ENCODE results near the gene CCL19.

The CCL19 gene

GRCh38 chr9:34709196-34709978, 18.3 kb upstream of the CCL19 start:
- TF ChIP-seq, protein P1, sequence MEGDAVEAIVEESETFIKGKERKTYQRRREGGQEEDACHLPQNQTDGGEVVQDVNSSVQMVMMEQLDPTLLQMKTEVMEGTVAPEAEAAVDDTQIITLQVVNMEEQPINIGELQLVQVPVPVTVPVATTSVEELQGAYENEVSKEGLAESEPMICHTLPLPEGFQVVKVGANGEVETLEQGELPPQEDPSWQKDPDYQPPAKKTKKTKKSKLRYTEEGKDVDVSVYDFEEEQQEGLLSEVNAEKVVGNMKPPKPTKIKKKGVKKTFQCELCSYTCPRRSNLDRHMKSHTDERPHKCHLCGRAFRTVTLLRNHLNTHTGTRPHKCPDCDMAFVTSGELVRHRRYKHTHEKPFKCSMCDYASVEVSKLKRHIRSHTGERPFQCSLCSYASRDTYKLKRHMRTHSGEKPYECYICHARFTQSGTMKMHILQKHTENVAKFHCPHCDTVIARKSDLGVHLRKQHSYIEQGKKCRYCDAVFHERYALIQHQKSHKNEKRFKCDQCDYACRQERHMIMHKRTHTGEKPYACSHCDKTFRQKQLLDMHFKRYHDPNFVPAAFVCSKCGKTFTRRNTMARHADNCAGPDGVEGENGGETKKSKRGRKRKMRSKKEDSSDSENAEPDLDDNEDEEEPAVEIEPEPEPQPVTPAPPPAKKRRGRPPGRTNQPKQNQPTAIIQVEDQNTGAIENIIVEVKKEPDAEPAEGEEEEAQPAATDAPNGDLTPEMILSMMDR (conservative IDR thresholded peaks at IDR 0.05; ENCODE audit: low read length) = no peak
- no peak for DNase-seq (ENCODE audit: low read depth)
- H3K4me3 ChIP-seq (ENCODE audit: low read length) = no peak overlapping the region

- TF ChIP-seq, protein P1 (conservative IDR thresholded peaks at IDR 0.05; ENCODE audit: low read length) = no peak
- H3K4me3 ChIP-seq (ENCODE audit: low read length) = no peak overlapping the region
- DNase-seq (ENCODE audit: low read depth) = no peak
Observed at GRCh38 chr9:34707130-34707529, 16.1 kb upstream of the CCL19 start.

- TF ChIP-seq, protein P1 (conservative IDR thresholded peaks at IDR 0.05; ENCODE audit: low read length) = peak; percentile 100
- peak; percentile 88 for DNase-seq (ENCODE audit: low read depth)
- H3K4me3 ChIP-seq (ENCODE audit: low read length) = peak overlapping the region; percentile 57
Observed at GRCh38 chr9:34701769-34702736, 11.0 kb upstream of the CCL19 start.

DNA sequence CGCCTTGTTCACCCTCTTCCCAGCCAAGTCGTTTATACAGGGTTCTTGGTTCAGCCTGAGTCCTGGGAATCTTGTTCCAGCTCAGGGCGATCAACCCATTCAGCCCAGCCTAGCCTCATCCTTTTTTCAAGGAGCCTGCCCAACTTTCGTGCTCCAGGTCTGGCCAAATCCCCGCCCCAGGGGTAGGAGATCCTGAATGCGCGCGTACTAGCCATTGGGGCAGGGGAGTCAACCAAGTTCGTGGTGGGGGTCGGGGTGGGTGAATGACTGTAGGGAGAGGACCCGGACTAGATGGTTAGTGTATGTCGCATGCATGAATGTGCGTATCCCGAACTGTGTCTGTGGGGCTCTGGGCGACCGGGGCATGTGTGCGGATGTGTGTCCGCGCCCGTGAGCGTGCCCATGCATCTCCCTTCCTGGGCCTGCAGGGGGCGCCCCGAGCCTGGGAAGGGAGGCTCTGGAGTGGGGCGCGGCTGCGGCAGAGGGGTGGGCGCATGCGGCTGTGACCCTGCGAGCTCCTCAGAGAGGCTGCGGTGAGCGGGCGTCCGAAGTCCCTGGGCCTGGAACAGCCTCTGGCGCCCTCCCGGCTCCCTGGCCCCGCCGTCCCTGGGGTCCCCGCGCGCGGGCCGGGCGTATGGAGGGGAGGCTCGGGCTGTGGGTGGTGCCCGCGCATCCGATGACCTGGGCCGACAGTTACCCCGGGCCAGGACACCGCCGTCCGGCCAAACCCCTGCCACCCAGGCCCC, 10.1 kb upstream of the CCL19 start:
- TF ChIP-seq, protein P1 (conservative IDR thresholded peaks at IDR 0.05; ENCODE audit: low read length) = peak; percentile 69
- peak overlapping the region; percentile 57 for H3K4me3 ChIP-seq (ENCODE audit: low read length)
- DNase-seq (ENCODE audit: low read depth) = peak; percentile 58

DNA sequence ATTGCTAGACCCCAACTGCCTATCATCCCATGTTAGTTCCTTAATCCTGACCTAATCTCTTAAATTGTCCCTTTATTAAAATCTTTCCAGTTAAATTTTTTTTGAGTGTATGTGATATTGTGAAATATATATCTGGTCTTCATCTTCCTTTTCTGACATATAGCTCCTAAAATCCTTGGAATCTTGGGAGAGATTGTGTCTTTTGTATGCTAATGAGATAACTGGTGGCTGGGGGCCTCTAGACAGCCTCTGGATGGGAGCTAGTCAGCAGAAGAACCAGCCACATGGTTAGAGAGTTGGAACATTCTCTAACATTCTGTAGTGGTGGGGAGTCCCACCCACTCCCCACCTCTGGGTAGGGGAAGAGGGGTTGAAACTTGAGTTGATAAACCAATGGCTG, 3.7 kb upstream of the CCL19 start:
- no peak overlapping the region for H3K4me3 ChIP-seq (ENCODE audit: low read length)
- DNase-seq (ENCODE audit: low read depth) = no peak
- TF ChIP-seq, protein P1 (conservative IDR thresholded peaks at IDR 0.05; ENCODE audit: low read length) = no peak

GRCh38 chr9:34693560-34693959, 2.5 kb upstream of the CCL19 start:
- no peak for DNase-seq (ENCODE audit: low read depth)
- TF ChIP-seq, protein P1 (conservative IDR thresholded peaks at IDR 0.05; ENCODE audit: low read length) = no peak
- H3K4me3 ChIP-seq (ENCODE audit: low read length) = no peak overlapping the region
